ENCODE data around the gene POU4F1. TPM values are rescaled to one million over a fixed set of nuclear protein-coding genes. Genes with fewer than 3 reads are reported as not detected.

The POU4F1 gene
- total RNA-seq, 1 experiment from 2014 or later: 0.26 TPM

DNA sequence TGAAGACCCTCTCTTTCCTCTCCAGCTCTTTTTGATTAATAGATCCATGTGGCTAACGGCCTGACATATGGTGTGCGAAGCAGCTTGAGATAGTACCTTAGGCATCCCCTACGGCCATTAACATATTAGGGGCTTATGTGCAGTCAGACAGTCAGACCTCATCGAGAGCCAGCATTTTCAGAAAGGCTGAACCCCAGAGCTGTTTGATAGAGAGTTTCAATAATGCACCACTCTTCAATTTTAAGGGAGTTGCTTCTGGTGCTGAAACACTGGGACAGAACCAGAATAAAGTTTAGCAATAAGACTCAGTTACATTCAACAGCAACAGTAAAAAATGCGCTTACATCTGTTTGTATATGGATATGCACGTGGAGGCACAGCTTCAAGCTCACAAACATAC is 10.8 kb downstream of the POU4F1 start:
- no peaks in the 10 kb centered on the region for H3K36me3 Mint-ChIP-seq (ENCODE audit: insufficient read depth in 1 of 3, low read depth in 3 of 3)
- H3K23me2 ChIP-seq (ENCODE audit: insufficient read length, low read depth, low read length, poor library complexity, severe bottlenecking): peaks cover 13% of the 10 kb centered on the region
- H2AK5ac ChIP-seq (ENCODE audit: insufficient read length, low read length): no peak overlapping the region
- peaks cover 0 to 6% of the 10 kb centered on the region in 2 experiments; a peak in 2 of 5 replicates for H3K9me3 Mint-ChIP-seq
- no peak overlapping the region for H3K4ac ChIP-seq (ENCODE audit: low read depth, low read length)
- H3K56ac ChIP-seq (ENCODE audit: insufficient read length, low read depth, low read length): no peak overlapping the region
- no peak overlapping the region for H3K18ac ChIP-seq (ENCODE audit: insufficient read length, low read depth, low read length)
- no peak overlapping the region for H4K91ac ChIP-seq (ENCODE audit: insufficient read length, low read depth, low read length)
- H3K4me3 Mint-ChIP-seq: no peak overlapping the region
- H2AFZ ChIP-seq (ENCODE audit: low read length): no peak overlapping the region
- H3K4me2 ChIP-seq (ENCODE audit: insufficient read depth, insufficient read length, low read length): no peak overlapping the region
- H4K20me1 ChIP-seq (ENCODE audit: control insufficient read depth, insufficient read depth, insufficient read length): no peaks in the 10 kb centered on the region
- H3K79me2 ChIP-seq (ENCODE audit: insufficient read depth, low read length): no peaks in the 10 kb centered on the region
- H3K27me3 ChIP-seq (ENCODE audit: insufficient read depth, low read length): peaks cover 58% of the 10 kb centered on the region
- no peaks in the 10 kb centered on the region for H3K79me1 ChIP-seq (ENCODE audit: insufficient read depth, low read depth, low read length, poor library complexity, severe bottlenecking)
- TF ChIP-seq, protein P1, sequence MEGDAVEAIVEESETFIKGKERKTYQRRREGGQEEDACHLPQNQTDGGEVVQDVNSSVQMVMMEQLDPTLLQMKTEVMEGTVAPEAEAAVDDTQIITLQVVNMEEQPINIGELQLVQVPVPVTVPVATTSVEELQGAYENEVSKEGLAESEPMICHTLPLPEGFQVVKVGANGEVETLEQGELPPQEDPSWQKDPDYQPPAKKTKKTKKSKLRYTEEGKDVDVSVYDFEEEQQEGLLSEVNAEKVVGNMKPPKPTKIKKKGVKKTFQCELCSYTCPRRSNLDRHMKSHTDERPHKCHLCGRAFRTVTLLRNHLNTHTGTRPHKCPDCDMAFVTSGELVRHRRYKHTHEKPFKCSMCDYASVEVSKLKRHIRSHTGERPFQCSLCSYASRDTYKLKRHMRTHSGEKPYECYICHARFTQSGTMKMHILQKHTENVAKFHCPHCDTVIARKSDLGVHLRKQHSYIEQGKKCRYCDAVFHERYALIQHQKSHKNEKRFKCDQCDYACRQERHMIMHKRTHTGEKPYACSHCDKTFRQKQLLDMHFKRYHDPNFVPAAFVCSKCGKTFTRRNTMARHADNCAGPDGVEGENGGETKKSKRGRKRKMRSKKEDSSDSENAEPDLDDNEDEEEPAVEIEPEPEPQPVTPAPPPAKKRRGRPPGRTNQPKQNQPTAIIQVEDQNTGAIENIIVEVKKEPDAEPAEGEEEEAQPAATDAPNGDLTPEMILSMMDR (conservative IDR thresholded peaks at IDR 0.05): no peak
- no peak overlapping the region for H4K5ac ChIP-seq (ENCODE audit: insufficient read length, low read depth, low read length)
- no peaks in the 10 kb centered on the region for H3K4me1 ChIP-seq (ENCODE audit: insufficient read depth, low read length)
- H3K27me3 Mint-ChIP-seq (ENCODE audit: low read depth): peaks cover 97% of the 10 kb centered on the region
- H4K8ac ChIP-seq (replicated peaks; ENCODE audit: insufficient read length, low read depth, low read length): no peak overlapping the region
- H3K4me1 Mint-ChIP-seq: peaks cover 20 to 45% of the 10 kb centered on the region in 2 experiments
- H3K23ac ChIP-seq (ENCODE audit: insufficient read length, low read depth, low read length): no peak overlapping the region
- no peak overlapping the region for H3K9ac ChIP-seq (ENCODE audit: extremely low read depth, insufficient read length, low read length)
- H3K27ac ChIP-seq (ENCODE audit: insufficient read length, low read depth, low read length): no peak overlapping the region
- no peak for DNase-seq
- no peak overlapping the region for H2BK12ac ChIP-seq (ENCODE audit: insufficient read length, low read depth, low read length)
- no peak overlapping the region for H2BK20ac ChIP-seq (ENCODE audit: low read depth, low read length, poor library complexity, severe bottlenecking)
- no CpG with 5 or more reads among the region's 6 CpGs for WGBS (ENCODE audit: extremely low coverage, insufficient read length, low lambda C conversion rate)
- H3K14ac ChIP-seq (ENCODE audit: insufficient read depth, low read length): no peak overlapping the region
- no peak overlapping the region for H3K27ac Mint-ChIP-seq
- no peaks in the 10 kb centered on the region for H3K9me3 ChIP-seq (ENCODE audit: control insufficient read depth, low read depth, low read length)
- no peak overlapping the region for H2BK15ac ChIP-seq (ENCODE audit: low read depth, low read length)
- no peak overlapping the region for H3T11ph ChIP-seq (ENCODE audit: low read length)
- no peak overlapping the region for H2BK120ac ChIP-seq (ENCODE audit: low read depth, low read length, poor library complexity, severe bottlenecking)
- H2BK5ac ChIP-seq (ENCODE audit: insufficient read length, low read length): no peak overlapping the region

Measured in H9 (cell line).